Keratinocyte (primary cell): Measurements from ENCODE around the gene MOV10L1. TPM values are rescaled to one million over a fixed set of nuclear protein-coding genes. Genes with fewer than 3 reads are reported as not detected.

ENCODE experiments used
- DNase-seq: peaks from one replicate; pipeline ENCODE4 v3.0.0-alpha.2; 2011; ENCODE audit warnings: low read depth, missing footprints, low spot score
- FAIRE-seq: peaks from 2 replicates; lab custom pipeline; 2011; peaks lifted over from hg19 to GRCh38; lab: Jason Lieb, UNC
- H2AFZ ChIP-seq: 2 replicates; pipeline ENCODE4 v1.6.0; 2012; ENCODE audit warnings: low read length, control low read depth, inconsistent platforms; ENCODE audit not compliant: control insufficient read depth
- H3K27ac ChIP-seq: 2 replicates; pipeline ENCODE4 v1.5.1; 2011; ENCODE audit warnings: low read length; ENCODE audit not compliant: control insufficient read depth, insufficient read depth
- H3K27me3 ChIP-seq: 3 replicates; pipeline ENCODE4 v1.6.0; 2011; ENCODE audit warnings: low read length; ENCODE audit not compliant: control insufficient read depth, insufficient read depth; ENCODE audit errors: extremely low read depth
- H3K36me3 ChIP-seq, 2 experiments: 2 replicates in 1 of 2; 3 replicates in 1 of 2; pipeline ENCODE4 v1.5.1; 2011; ENCODE audit warnings: low read length in 2 of 2, mild to moderate bottlenecking in 1 of 2; ENCODE audit not compliant: control insufficient read depth in 2 of 2, insufficient read depth in 2 of 2; ENCODE audit errors: extremely low read depth in 1 of 2
- H3K4me1 ChIP-seq: 3 replicates; pipeline ENCODE4 v1.5.1; 2011; ENCODE audit warnings: low read length; ENCODE audit not compliant: control insufficient read depth, insufficient read depth; ENCODE audit errors: extremely low read depth
- H3K4me2 ChIP-seq: 3 replicates; pipeline ENCODE4 v1.6.0; 2011; ENCODE audit warnings: low read depth, low read length; ENCODE audit not compliant: control insufficient read depth, insufficient read depth; ENCODE audit errors: extremely low read depth
- H3K4me3 ChIP-seq, 3 experiments: fragments of 200-600 bp in 1 of 3; sonication (generic) in 1 of 3; 2 replicates in 2 of 3; 3 replicates in 1 of 3; pipeline ENCODE4 v1.5.1; 2011 to 2016; ENCODE audit warnings: low read length in 3 of 3, mild to moderate bottlenecking in 3 of 3, control low read depth in 2 of 3, inconsistent platforms in 1 of 3, low read depth in 1 of 3, mixed read lengths in 1 of 3, mixed run types in 1 of 3, moderate library complexity in 1 of 3; ENCODE audit not compliant: control insufficient read depth in 2 of 3, insufficient read depth in 2 of 3; ENCODE audit errors: extremely low read depth in 1 of 3
- H3K79me2 ChIP-seq: 2 replicates; pipeline ENCODE4 v1.6.0; 2012; ENCODE audit warnings: low read length; ENCODE audit not compliant: control insufficient read depth, insufficient read depth
- H3K9ac ChIP-seq: 3 replicates; pipeline ENCODE4 v1.6.0; 2011; ENCODE audit warnings: low read length; ENCODE audit not compliant: control insufficient read depth, insufficient read depth; ENCODE audit errors: extremely low read depth
- H3K9me1 ChIP-seq: 3 replicates; pipeline ENCODE4 v1.6.0; 2011; ENCODE audit warnings: low read length; ENCODE audit not compliant: control insufficient read depth, insufficient read depth; ENCODE audit errors: extremely low read depth
- H3K9me3 ChIP-seq: 2 replicates; pipeline ENCODE4 v1.5.1; 2012; ENCODE audit warnings: low read depth, low read length; ENCODE audit not compliant: control insufficient read depth
- H4K20me1 ChIP-seq: 3 replicates; pipeline ENCODE4 v1.6.0; 2011; ENCODE audit warnings: low read length; ENCODE audit not compliant: control insufficient read depth, insufficient read depth; ENCODE audit errors: extremely low read depth
- CTCF ChIP-seq, 3 experiments: IDR thresholded peaks in 1 of 3; conservative IDR thresholded peaks in 1 of 3; optimal IDR thresholded peaks in 1 of 3; 2 replicates in 2 of 3; 3 replicates in 1 of 3; pipeline versions ENCODE3 to v1.5.1; 2011; ENCODE audit warnings: low read length in 3 of 3, mild to moderate bottlenecking in 3 of 3, moderate library complexity in 2 of 3, control low read depth in 1 of 3, inconsistent platforms in 1 of 3; ENCODE audit not compliant: insufficient read depth in 2 of 3; ENCODE audit errors: extremely low read depth in 1 of 3
- EZH2 ChIP-seq: IDR thresholded peaks from one replicate; pipeline ENCODE4 v1.6.1; 2012; ENCODE audit warnings: inconsistent platforms, mild to moderate bottlenecking, low read length, moderate library complexity
- dilution Hi-C: fragments of 300-500 bp; cut with MboI; formaldehyde crosslinking; loops from one replicate; pipeline ENCODE4 v1.7.0; 2020; ENCODE audit warnings: low sequenced_read_pairs; ENCODE audit not compliant: extremely low pct_ligation_motif_present
- polyA plus RNA-seq, 5 experiments: library from polyadenylated mRNA; depleted of rRNA in 3 of 5; stranded (reverse) in 3 of 5; stranded (forward) in 1 of 5; unstranded in 1 of 5; fragments of >200 nt; gene quantifications; 1 replicate in 1 of 5; 2 replicates in 3 of 5; 3 replicates in 1 of 5; pipeline versions ENCODE4 v1.2.1 to v1.2.3, GENCODE V29; 2011 to 2012; ENCODE audit warnings: missing spikeins in 2 of 5, low read depth in 1 of 5, low replicate concordance in 1 of 5

Gene MOV10L1
- polyA plus RNA-seq, 1 donor (not counting 4 experiments of a cell fraction or from before 2014, with no cell fraction given): not detected

GRCh38 chr22:50207383-50208140 lies 117.8 kb downstream of the MOV10L1 start:
- peaks cover 10% of the 10 kb centered on the region for H4K20me1 ChIP-seq
- H3K9me3 ChIP-seq: no peaks in the 10 kb centered on the region
- H3K27ac ChIP-seq: no peak overlapping the region
- no peak overlapping the region for H2AFZ ChIP-seq
- H3K9me1 ChIP-seq: peaks cover 2% of the 10 kb centered on the region
- dilution Hi-C loops: no loop called here
- FAIRE-seq: no peak
- H3K36me3 ChIP-seq: peaks cover 21 to 30% of the 10 kb centered on the region in 2 experiments
- H3K4me1 ChIP-seq: peaks cover 6% of the 10 kb centered on the region
- peaks cover 16% of the 10 kb centered on the region for H3K79me2 ChIP-seq
- H3K4me3 ChIP-seq: no peak overlapping the region
- H3K4me2 ChIP-seq: no peak overlapping the region
- H3K9ac ChIP-seq: no peak overlapping the region
- DNase-seq: no peak
- no peaks in the 10 kb centered on the region for H3K27me3 ChIP-seq
- no peak for TF ChIP-seq CTCF (optimal IDR thresholded peaks at IDR 0.05 in 1 of 3, IDR thresholded peaks at IDR 0.05 in 1 of 3, conservative IDR thresholded peaks at IDR 0.05 in 1 of 3; ENCODE audit: extremely low read depth in 1 of 3, insufficient read depth in 2 of 3, low read length in 3 of 3)
- no peak for TF ChIP-seq EZH2

GRCh38 chr22:50208430-50208938 lies 118.7 kb downstream of the MOV10L1 start:
- Histone ChIP-seq H3K4me1 (peaks cover 6% of the 10 kb centered on the region), H3K27me3 (no peaks in the 10 kb centered on the region), H3K9me1 (peaks cover 2% of the 10 kb centered on the region), H3K27ac (no peak overlapping the region), H4K20me1 (peaks cover 10% of the 10 kb centered on the region), H3K4me2 (no peak overlapping the region), H2AFZ (no peak overlapping the region), H3K36me3 (peaks cover 23 to 35% of the 10 kb centered on the region in 2 experiments), H3K9ac (no peak overlapping the region), H3K79me2 (peaks cover 25% of the 10 kb centered on the region), H3K9me3 (no peaks in the 10 kb centered on the region), H3K4me3 (no peak overlapping the region)
- DNase-seq (no peak), FAIRE-seq (no peak)
- TF ChIP-seq EZH2 (no peak), CTCF (optimal IDR thresholded peaks at IDR 0.05 in 1 of 3, IDR thresholded peaks at IDR 0.05 in 1 of 3, conservative IDR thresholded peaks at IDR 0.05 in 1 of 3; ENCODE audit: extremely low read depth in 1 of 3, insufficient read depth in 2 of 3, low read length in 3 of 3) (no peak)
- dilution Hi-C loops: no loop called here
